GM21576 (cell line): ENCODE results near the gene PEPD.

Source experiments
- ATAC-seq: cut with Tn5 transposase; IDR thresholded peaks from one replicate; pipeline ENCODE4 v1.9.1; 2021; ENCODE audit warnings: mild to moderate bottlenecking, moderate library complexity; ENCODE audit not compliant: unreplicated experiment

PEPD gene

DNA sequence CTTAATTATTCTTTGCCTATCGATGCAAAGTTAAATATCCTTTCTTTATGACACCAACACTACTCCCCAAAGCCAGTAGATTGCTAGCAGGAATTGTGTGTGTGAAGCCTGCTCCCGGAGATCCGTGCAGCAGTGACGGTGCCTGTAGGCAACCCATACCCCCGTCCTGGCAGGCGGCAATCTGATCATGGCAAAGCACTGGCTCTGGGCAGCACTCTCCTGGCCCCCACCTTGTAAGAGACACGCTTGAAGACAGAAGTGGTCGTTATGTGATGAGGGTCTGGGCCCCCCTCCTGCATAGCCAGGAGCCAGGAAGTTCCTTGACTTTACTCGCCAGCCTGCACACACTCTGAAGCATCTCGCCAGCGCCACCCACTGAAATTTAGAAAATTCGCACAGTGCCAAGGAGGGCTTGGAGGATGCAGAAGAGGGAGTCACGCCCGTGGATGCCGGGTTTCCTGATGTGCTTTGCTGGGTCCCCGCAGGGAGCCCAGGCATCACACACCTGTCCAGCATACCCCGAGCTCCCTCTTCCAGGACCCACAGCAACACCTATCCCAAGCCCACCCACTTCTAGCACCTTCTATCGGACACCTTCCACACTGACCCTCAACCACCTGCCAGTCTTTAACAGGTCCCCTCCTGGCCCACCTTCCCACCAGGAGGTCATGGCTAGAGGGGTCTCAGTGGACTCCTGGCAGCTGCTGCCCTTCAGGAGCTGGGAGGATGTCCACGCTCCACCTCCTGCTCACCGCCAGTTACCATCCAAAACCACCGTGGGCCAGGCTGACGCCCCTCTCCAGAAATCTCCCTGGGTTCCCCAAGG, 93.6 kb downstream of the PEPD start:
- ATAC-seq: no peak

GRCh38 chr19:33426621-33427361, 94.8 kb downstream of the PEPD start:
- ATAC-seq: no peak

- ATAC-seq: no peak
Observed at GRCh38 chr19:33424181-33424580, 97.4 kb downstream of the PEPD start.

GRCh38 chr19:33422369-33423180, 99.0 kb downstream of the PEPD start:
- no peak for ATAC-seq

GRCh38 chr19:33421368-33421767, 100.2 kb downstream of the PEPD start:
- no peak for ATAC-seq

- no peak for ATAC-seq
Observed at GRCh38 chr19:33420821-33421220, 100.8 kb downstream of the PEPD start.

DNA sequence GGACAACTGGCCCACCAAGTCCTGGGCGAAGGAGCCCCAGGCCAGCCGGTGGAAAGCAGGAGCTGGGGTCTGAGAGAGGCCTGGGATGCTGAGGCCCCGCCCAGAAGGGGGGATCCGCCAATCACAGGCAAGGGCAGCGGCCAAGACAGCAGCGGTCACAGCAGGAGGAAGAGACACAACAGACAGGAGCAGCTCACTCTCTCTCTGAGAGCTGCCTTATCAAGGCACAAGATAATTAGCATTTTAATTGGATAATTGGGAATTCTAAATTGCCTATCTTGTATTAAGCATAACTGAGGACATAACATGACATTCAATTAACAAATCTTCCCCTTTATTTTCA, 101.8 kb downstream of the PEPD start:
- no peak for ATAC-seq

- no peak for ATAC-seq
Observed at GRCh38 chr19:33418871-33419787, 102.5 kb downstream of the PEPD start.

GRCh38 chr19:33418461-33418860, 103.1 kb downstream of the PEPD start:
- no peak for ATAC-seq

DNA sequence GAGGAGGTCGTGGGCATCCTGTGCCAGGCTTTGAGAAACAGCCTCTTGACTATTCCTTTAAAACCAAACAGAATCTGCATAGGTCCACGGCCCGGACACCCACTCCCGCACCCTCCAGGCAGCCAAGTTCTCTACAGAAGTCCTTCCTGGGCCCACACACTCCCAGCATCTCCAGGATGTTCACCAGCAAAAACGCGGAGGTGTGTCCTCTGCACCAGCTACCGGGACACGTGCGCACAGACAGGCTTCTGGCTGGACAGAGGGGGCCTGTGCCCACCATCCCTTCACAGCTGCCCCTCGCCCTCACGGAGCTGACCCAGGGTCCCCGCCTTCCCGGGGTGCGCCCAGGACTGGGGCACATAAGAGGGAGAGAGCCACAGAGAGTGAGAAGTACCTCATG, 103.8 kb downstream of the PEPD start:
- ATAC-seq: no peak

- ATAC-seq: no peak
Observed at GRCh38 chr19:33416307-33417215, 105.0 kb downstream of the PEPD start.

- ATAC-seq: no peak
Observed at GRCh38 chr19:33414667-33415605, 106.7 kb downstream of the PEPD start.

DNA sequence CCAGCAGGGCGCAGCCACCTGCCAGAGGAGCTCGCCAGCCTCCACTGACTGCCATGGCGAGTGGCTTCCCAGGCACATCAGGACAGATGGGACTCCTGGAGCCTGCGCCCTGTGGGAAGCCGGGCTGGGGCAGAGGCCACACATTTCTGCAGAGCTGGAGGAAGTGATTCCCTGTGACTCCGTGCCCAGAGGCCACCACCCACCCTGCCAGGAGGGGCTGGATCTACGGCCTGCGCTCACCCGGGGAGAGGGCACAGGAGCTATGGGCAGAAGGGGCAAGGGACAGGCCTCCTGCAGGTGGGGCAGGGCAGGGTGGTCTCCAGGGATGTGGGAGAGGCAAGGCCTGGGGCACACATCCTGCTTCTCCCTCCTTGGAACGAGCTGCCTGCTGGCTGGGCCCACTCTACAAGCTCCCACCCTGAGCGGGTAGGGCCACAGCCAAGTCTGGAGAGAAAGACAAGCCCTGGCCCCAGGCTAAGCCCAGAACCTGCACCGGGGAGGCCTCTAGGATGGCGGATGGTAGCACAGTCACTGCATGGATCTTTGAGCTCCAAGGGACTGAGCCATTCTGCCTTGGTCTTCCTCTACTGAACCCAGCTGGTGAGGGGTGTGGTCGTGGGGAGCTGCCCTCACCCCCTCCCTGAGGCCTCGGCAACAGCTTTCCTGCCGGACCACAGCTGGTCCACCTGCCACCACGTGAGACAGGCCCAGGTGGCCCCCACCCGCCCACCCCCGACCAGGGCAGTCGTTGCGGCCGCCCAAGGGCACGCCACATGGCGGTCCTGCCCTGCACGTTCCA, 107.5 kb downstream of the PEPD start:
- no peak for ATAC-seq

DNA sequence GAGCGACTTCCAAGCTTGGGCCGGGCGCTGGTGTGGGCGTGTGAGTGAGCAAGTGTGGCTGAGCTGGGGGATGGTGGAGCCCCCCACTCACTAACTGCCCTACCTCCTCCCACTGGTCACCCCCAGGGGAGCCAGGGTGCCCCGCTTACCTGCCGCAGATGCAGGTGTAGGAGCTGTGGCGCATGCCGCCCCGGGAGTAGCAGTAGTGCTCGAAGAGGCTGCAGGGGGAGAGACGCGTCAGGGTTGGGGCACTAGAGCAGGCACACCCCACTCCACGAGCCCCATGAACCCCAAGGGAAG, 108.2 kb downstream of the PEPD start:
- ATAC-seq: no peak

DNA sequence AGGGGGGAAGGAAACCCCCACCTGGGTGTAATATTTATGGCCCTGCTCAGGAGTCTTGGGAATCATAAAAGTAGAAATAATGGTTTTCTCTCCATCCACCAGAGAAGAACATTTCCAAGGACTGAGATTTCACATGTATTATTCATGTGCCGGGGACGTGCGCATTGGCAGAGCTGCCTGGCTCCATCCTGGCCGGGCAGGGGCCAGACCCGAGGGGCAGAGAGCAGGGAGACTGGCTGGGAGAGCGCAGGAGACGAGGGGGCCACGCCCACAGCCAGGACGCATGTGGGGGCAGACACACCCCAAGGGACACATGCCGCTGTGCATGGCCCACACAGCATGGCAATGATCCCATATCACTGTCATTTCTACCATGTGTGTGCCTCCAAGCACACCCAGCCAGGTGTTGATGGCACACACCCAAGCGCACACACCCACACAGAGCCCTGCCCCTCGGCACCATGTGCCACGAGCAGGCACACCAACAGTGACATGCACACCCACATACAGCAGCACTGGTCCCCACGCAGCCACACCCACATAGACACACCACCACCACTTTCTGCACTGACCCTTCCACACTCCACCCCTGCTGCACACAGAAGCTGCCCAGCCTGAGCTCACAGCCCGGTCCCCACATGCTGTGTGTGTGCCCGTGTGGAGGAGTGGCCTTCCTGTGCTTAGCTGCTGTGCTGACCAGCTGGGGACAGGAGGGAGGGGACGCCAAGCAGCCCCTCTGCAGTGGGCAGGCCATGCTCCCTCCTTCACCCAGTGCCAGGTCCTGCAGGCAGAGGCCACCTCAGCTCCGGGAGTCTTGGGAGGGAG, 108.8 kb downstream of the PEPD start:
- ATAC-seq: no peak

- no peak for ATAC-seq
Observed at GRCh38 chr19:33411621-33412180, 109.9 kb downstream of the PEPD start.
